Posterior vena cava (tissue), 2 donors: ENCODE data around the gene SLC30A10. TPM values are rescaled to one million over a fixed set of nuclear protein-coding genes. Genes with fewer than 3 reads are reported as not detected.
"Not testable (repeated sequence)": the region's sequence is repeated elsewhere in the genome, so short reads cannot be mapped to it uniquely, and the experiment has no call there.

Source experiments
- DNase-seq: peaks from one replicate; pipeline ENCODE4 v3.0.0-alpha.2; 2020; ENCODE audit warnings: low spot score
- intact Hi-C, 2 donors: fragments of 100-400 bp; cut with DNase I; formaldehyde crosslinking; loops; one replicate each; pipeline versions ENCODE4 v1.14.1 to v1.14.2; 2022 to 2023
- long read RNA-seq, 2 donors: library from polyadenylated mRNA; unstranded; transcript quantifications; one replicate each; pipeline ENCODE4 v2.0.0, GENCODE V29; 2020 to 2021
- total RNA-seq, 2 donors: library from RNA; stranded (reverse); fragmentation: NEBNext Ultra II Directional; extraction: Animal tissue kit (Norgen Biotek cat#: 25700); gene quantifications; one replicate each; pipeline ENCODE4 v1.2.1, GENCODE V29; 2021
- donor health status: DM: yes; HTN: yes; CAD: no.
- donor health status: DM: yes; HTN: yes; CAD: no.

The SLC30A10 gene
- total RNA-seq, result not detected
- long read RNA-seq, donor 1, result 0 reads
- long read RNA-seq, donor 2, result 0 reads

- intact Hi-C loops, result no loop called here
- no peak for DNase-seq
Observed at GRCh38 chr1:219927956-219928790, at the start of gene SLC30A10. SLC30A10 (minus strand) TSS chr1:219928557; CDS start chr1:219928440, 117 bp downstream.

- no peak for DNase-seq
- intact Hi-C loops, result no loop called here
Observed at GRCh38 chr1:219973213-219973612, 44.9 kb upstream of the SLC30A10 start.

- DNase-seq, result no peak
- intact Hi-C loops, result no loop called here
Observed at GRCh38 chr1:219967361-219967760, 39.0 kb upstream of the SLC30A10 start.

GRCh38 chr1:219966071-219966349 lies 37.7 kb upstream of the SLC30A10 start:
- intact Hi-C loops, result no loop called here
- no peak for DNase-seq

- DNase-seq, result no peak
- intact Hi-C loops, result no loop called here
Observed at GRCh38 chr1:219965285-219966070, 37.1 kb upstream of the SLC30A10 start.

- intact Hi-C loops, result no loop called here
- no peak for DNase-seq
Observed at GRCh38 chr1:219963432-219963831, 35.1 kb upstream of the SLC30A10 start.

- intact Hi-C loops, result no loop called here
- DNase-seq, result no peak
Observed at GRCh38 chr1:219961684-219962083, 33.3 kb upstream of the SLC30A10 start.

- no peak for DNase-seq
- intact Hi-C loops, result no loop called here
Observed at GRCh38 chr1:219959540-219960203, 31.3 kb upstream of the SLC30A10 start.

- no peak for DNase-seq
- intact Hi-C loops, result no loop called here
Observed at GRCh38 chr1:219958875-219959417, 30.6 kb upstream of the SLC30A10 start.

- no peak for DNase-seq
- intact Hi-C loops, result no loop called here
Observed at GRCh38 chr1:219954736-219955421, 26.5 kb upstream of the SLC30A10 start.

- no peak for DNase-seq
- intact Hi-C loops, result no loop called here
Observed at GRCh38 chr1:219954052-219954451, 25.7 kb upstream of the SLC30A10 start.

GRCh38 chr1:219952361-219952760 lies 24.0 kb upstream of the SLC30A10 start:
- intact Hi-C loops, result no loop called here
- no peak for DNase-seq

- DNase-seq, intact Hi-C loops: not testable (repeated sequence)
Observed at GRCh38 chr1:219949227-219949626, 20.9 kb upstream of the SLC30A10 start.

- DNase-seq, intact Hi-C loops: not testable (repeated sequence)
Observed at GRCh38 chr1:219948766-219949165, 20.4 kb upstream of the SLC30A10 start.

GRCh38 chr1:219945795-219946194 lies 17.4 kb upstream of the SLC30A10 start:
- intact Hi-C loops, result no loop called here

GRCh38 chr1:219941179-219942118 lies 13.1 kb upstream of the SLC30A10 start:
- no peak for DNase-seq
- intact Hi-C loops, result no loop called here

More at GRCh38 chr1:219945795-219946194, 17.4 kb upstream of the SLC30A10 start:
- no peak for DNase-seq

GRCh38 chr1:219940707-219941106 lies 12.3 kb upstream of the SLC30A10 start:
- DNase-seq, result no peak
- intact Hi-C loops, result no loop called here

GRCh38 chr1:219938706-219939105 lies 10.3 kb upstream of the SLC30A10 start:
- intact Hi-C loops, result no loop called here
- DNase-seq, result no peak
